Keratinocyte (primary cell): ENCODE measurements around the gene MMAB. TPM values are rescaled to one million over a fixed set of nuclear protein-coding genes. Genes with fewer than 3 reads are reported as not detected.

Experiments used
- DNase-seq: peaks from one replicate; pipeline ENCODE4 v3.0.0-alpha.2; 2011; ENCODE audit warnings: low read depth, missing footprints, low spot score
- FAIRE-seq: peaks from 2 replicates; lab custom pipeline; 2011; peaks lifted over from hg19 to GRCh38; lab: Jason Lieb, UNC
- H2AFZ ChIP-seq: 2 replicates; pipeline ENCODE4 v1.6.0; 2012; ENCODE audit warnings: low read length, control low read depth, inconsistent platforms; ENCODE audit not compliant: control insufficient read depth
- H3K27ac ChIP-seq: 2 replicates; pipeline ENCODE4 v1.5.1; 2011; ENCODE audit warnings: low read length; ENCODE audit not compliant: control insufficient read depth, insufficient read depth
- H3K27me3 ChIP-seq: 3 replicates; pipeline ENCODE4 v1.6.0; 2011; ENCODE audit warnings: low read length; ENCODE audit not compliant: control insufficient read depth, insufficient read depth; ENCODE audit errors: extremely low read depth
- H3K36me3 ChIP-seq, 2 experiments: 2 replicates in 1 of 2; 3 replicates in 1 of 2; pipeline ENCODE4 v1.5.1; 2011; ENCODE audit warnings: low read length in 2 of 2, mild to moderate bottlenecking in 1 of 2; ENCODE audit not compliant: control insufficient read depth in 2 of 2, insufficient read depth in 2 of 2; ENCODE audit errors: extremely low read depth in 1 of 2
- H3K4me1 ChIP-seq: 3 replicates; pipeline ENCODE4 v1.5.1; 2011; ENCODE audit warnings: low read length; ENCODE audit not compliant: control insufficient read depth, insufficient read depth; ENCODE audit errors: extremely low read depth
- H3K4me2 ChIP-seq: 3 replicates; pipeline ENCODE4 v1.6.0; 2011; ENCODE audit warnings: low read depth, low read length; ENCODE audit not compliant: control insufficient read depth, insufficient read depth; ENCODE audit errors: extremely low read depth
- H3K4me3 ChIP-seq, 3 experiments: fragments of 200-600 bp in 1 of 3; sonication (generic) in 1 of 3; 2 replicates in 2 of 3; 3 replicates in 1 of 3; pipeline ENCODE4 v1.5.1; 2011 to 2016; ENCODE audit warnings: low read length in 3 of 3, mild to moderate bottlenecking in 3 of 3, control low read depth in 2 of 3, inconsistent platforms in 1 of 3, low read depth in 1 of 3, mixed read lengths in 1 of 3, mixed run types in 1 of 3, moderate library complexity in 1 of 3; ENCODE audit not compliant: control insufficient read depth in 2 of 3, insufficient read depth in 2 of 3; ENCODE audit errors: extremely low read depth in 1 of 3
- H3K79me2 ChIP-seq: 2 replicates; pipeline ENCODE4 v1.6.0; 2012; ENCODE audit warnings: low read length; ENCODE audit not compliant: control insufficient read depth, insufficient read depth
- H3K9ac ChIP-seq: 3 replicates; pipeline ENCODE4 v1.6.0; 2011; ENCODE audit warnings: low read length; ENCODE audit not compliant: control insufficient read depth, insufficient read depth; ENCODE audit errors: extremely low read depth
- H3K9me1 ChIP-seq: 3 replicates; pipeline ENCODE4 v1.6.0; 2011; ENCODE audit warnings: low read length; ENCODE audit not compliant: control insufficient read depth, insufficient read depth; ENCODE audit errors: extremely low read depth
- H3K9me3 ChIP-seq: 2 replicates; pipeline ENCODE4 v1.5.1; 2012; ENCODE audit warnings: low read depth, low read length; ENCODE audit not compliant: control insufficient read depth
- H4K20me1 ChIP-seq: 3 replicates; pipeline ENCODE4 v1.6.0; 2011; ENCODE audit warnings: low read length; ENCODE audit not compliant: control insufficient read depth, insufficient read depth; ENCODE audit errors: extremely low read depth
- CTCF ChIP-seq, 3 experiments: IDR thresholded peaks in 1 of 3; conservative IDR thresholded peaks in 1 of 3; optimal IDR thresholded peaks in 1 of 3; 2 replicates in 2 of 3; 3 replicates in 1 of 3; pipeline versions ENCODE3 to v1.5.1; 2011; ENCODE audit warnings: low read length in 3 of 3, mild to moderate bottlenecking in 3 of 3, moderate library complexity in 2 of 3, control low read depth in 1 of 3, inconsistent platforms in 1 of 3; ENCODE audit not compliant: insufficient read depth in 2 of 3; ENCODE audit errors: extremely low read depth in 1 of 3
- EZH2 ChIP-seq: IDR thresholded peaks from one replicate; pipeline ENCODE4 v1.6.1; 2012; ENCODE audit warnings: inconsistent platforms, mild to moderate bottlenecking, low read length, moderate library complexity
- dilution Hi-C: fragments of 300-500 bp; cut with MboI; formaldehyde crosslinking; loops from one replicate; pipeline ENCODE4 v1.7.0; 2020; ENCODE audit warnings: low sequenced_read_pairs; ENCODE audit not compliant: extremely low pct_ligation_motif_present
- polyA plus RNA-seq, 5 experiments: library from polyadenylated mRNA; depleted of rRNA in 3 of 5; stranded (reverse) in 3 of 5; stranded (forward) in 1 of 5; unstranded in 1 of 5; fragments of >200 nt; gene quantifications; 1 replicate in 1 of 5; 2 replicates in 3 of 5; 3 replicates in 1 of 5; pipeline versions ENCODE4 v1.2.1 to v1.2.3, GENCODE V29; 2011 to 2012; ENCODE audit warnings: missing spikeins in 2 of 5, low read depth in 1 of 5, low replicate concordance in 1 of 5

The MMAB gene
- polyA plus RNA-seq, 1 donor (not counting 4 experiments of a cell fraction or from before 2014, with no cell fraction given): 30.6 TPM

GRCh38 chr12:109568486-109568885 is 4.8 kb downstream of the MMAB start:
- Histone ChIP-seq H3K4me3 (no peak overlapping the region), H3K36me3 (peaks cover 20 to 34% of the 10 kb centered on the region in 2 experiments), H3K27ac (no peak overlapping the region), H3K79me2 (peaks cover 2% of the 10 kb centered on the region), H3K27me3 (no peaks in the 10 kb centered on the region), H3K9me3 (no peaks in the 10 kb centered on the region), H3K4me2 (no peak overlapping the region), H3K9me1 (no peaks in the 10 kb centered on the region), H3K4me1 (peaks cover 6% of the 10 kb centered on the region), H2AFZ (no peak overlapping the region), H4K20me1 (no peaks in the 10 kb centered on the region), H3K9ac (no peak overlapping the region)
- dilution Hi-C loops: no loop called here
- DNase-seq (no peak), FAIRE-seq (no peak)
- TF ChIP-seq EZH2 (no peak), CTCF (optimal IDR thresholded peaks at IDR 0.05 in 1 of 3, IDR thresholded peaks at IDR 0.05 in 1 of 3, conservative IDR thresholded peaks at IDR 0.05 in 1 of 3; ENCODE audit: extremely low read depth in 1 of 3, insufficient read depth in 2 of 3, low read length in 3 of 3) (no peak)

- Histone ChIP-seq H3K4me2 (no peak overlapping the region), H4K20me1 (no peaks in the 10 kb centered on the region), H2AFZ (no peak overlapping the region), H3K27me3 (no peaks in the 10 kb centered on the region), H3K36me3 (peaks cover 20 to 34% of the 10 kb centered on the region in 2 experiments), H3K9me1 (no peaks in the 10 kb centered on the region), H3K79me2 (peaks cover 2% of the 10 kb centered on the region), H3K4me3 (no peak overlapping the region), H3K9ac (no peak overlapping the region), H3K9me3 (no peaks in the 10 kb centered on the region), H3K27ac (no peak overlapping the region), H3K4me1 (peaks cover 6% of the 10 kb centered on the region)
- dilution Hi-C loops: no loop called here
- TF ChIP-seq EZH2 (no peak), CTCF (optimal IDR thresholded peaks at IDR 0.05 in 1 of 3, IDR thresholded peaks at IDR 0.05 in 1 of 3, conservative IDR thresholded peaks at IDR 0.05 in 1 of 3; ENCODE audit: extremely low read depth in 1 of 3, insufficient read depth in 2 of 3, low read length in 3 of 3) (no peak)
- DNase-seq: no peak
- no peak for FAIRE-seq
Measured at GRCh38 chr12:109567967-109568366, 5.3 kb downstream of the MMAB start.
